Measurements from ENCODE around the gene EXD3. TPM values are rescaled to one million over a fixed set of nuclear protein-coding genes. Genes with fewer than 3 reads are reported as not detected.

The EXD3 gene
- polyA plus RNA-seq, 2 of the 4 experiments (the other 2 are of a cell fraction): 3.4 to 4.5 TPM

DNA sequence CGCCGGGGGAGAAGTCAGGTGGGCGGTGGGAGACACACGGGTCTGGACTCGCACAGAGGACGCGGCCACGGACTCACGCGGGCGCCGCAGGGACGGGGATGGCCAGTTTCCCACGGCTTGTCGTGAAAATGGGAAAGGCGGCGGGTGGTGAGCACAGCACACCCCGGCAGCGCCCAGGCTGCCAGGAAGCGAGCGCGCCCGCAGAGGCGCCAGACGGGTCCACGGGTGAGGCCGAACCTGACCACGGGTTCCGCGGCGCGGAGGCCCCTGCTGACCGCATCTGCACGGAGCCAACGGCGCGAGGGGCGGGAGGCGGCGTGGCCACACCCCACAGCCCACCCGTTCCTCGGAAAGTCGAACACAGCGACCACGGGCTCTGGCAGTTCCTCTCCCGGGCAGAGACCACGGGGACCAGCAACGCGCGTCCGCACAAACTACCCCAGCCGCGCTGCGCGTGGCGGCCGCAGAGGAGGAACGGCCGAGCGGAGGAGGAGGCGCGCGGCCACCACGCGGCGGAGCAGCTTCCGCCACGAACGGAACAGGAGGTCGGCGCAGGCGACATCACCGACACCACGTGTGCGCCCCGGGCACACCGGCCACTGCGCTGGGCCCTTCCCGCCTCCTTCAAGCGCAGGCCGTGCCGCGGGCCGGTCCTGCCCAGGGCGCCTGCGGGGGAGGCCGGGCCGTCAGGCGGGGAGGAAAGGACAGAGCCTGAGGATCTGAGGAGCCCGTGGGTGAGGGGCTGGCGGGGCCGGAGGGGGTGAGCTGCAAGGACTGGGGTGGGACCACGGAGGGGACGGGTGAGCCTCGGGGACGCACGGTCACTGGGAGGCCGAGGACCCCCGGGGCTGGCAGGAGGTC is 5.6 kb downstream of the EXD3 start:
- no peak overlapping the region for H3K27ac ChIP-seq
- DNase-seq (ENCODE audit: low read depth in 1 of 2, low spot score in 1 of 2): no peak
- ChIA-PET POLR2A (no interaction called here), CTCF (interaction anchor here (0.8 to 1.3 kb wide), 3 partner anchors 9 to 131 kb away, joined by 3 to 5 read pairs (median 4); partner anchors contain the start of gene NRARP)
- ATAC-seq: no peak
- no peaks in the 10 kb centered on the region for H3K9me3 ChIP-seq
- H3K4me2 ChIP-seq: no peak overlapping the region
- 95% methylated on average over 92 of the region's 99 CpGs for WGBS (ENCODE audit: missing lambda C conversion rate)
- FAIRE-seq: no peak
- H3K4me3 ChIP-seq: no peak overlapping the region
- peaks cover 11% of the 10 kb centered on the region for H3K4me1 ChIP-seq
- TF ChIP-seq KDM1A (IDR thresholded peaks at IDR 0.05; ENCODE audit: low read depth): no peak
- TF ChIP-seq, protein P1, sequence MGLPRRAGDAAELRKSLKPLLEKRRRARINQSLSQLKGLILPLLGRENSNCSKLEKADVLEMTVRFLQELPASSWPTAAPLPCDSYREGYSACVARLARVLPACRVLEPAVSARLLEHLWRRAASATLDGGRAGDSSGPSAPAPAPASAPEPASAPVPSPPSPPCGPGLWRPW (IDR thresholded peaks at IDR 0.05): no peak

DNA sequence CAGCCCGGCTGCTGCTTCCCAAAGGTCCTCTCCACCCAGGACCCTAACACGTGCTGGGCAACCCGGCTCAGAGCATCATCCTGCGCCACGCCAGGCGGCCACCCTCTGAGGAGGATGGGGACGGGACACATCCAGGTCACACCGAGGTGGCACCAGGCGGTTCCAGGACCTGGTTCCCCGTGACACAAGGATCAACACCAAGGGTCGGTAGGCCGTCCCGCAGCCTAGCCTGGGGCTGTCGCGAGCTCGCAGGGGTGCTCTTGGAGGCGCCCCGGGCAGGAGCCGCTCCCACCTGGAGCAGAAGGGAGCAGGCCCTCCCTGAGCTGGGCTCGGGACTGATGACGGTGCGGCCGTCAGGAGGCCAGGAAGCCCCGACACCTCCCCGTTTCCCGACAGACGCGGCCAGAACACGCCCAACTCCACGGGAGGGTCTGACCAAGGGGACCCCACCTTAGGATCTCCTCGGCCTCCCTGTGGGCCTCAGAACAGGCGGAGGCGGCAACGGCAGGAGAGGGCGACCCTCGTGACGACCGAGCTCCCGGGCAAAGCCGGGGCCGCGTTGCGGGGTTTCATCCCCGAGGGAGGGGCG is 6.3 kb downstream of the EXD3 start:
- ChIA-PET POLR2A (no interaction called here), CTCF (interaction anchor here (0.8 to 1.3 kb wide), 2 partner anchors 9 to 130 kb away, joined by 3 to 5 read pairs; no protein-coding TSS in a partner anchor)
- no peak for TF ChIP-seq EHF (CRISPR knock-in tag; IDR thresholded peaks at IDR 0.05)
- TF ChIP-seq NFE2L2 (conservative IDR thresholded peaks at IDR 0.05; ENCODE audit: low read length): no peak
- no peak for TF ChIP-seq GATA3 (IDR thresholded peaks at IDR 0.05; ENCODE audit: borderline replicate concordance)
- TF ChIP-seq MAFK (IDR thresholded peaks at IDR 0.05; ENCODE audit: partially characterized antibody): no peak
- TF ChIP-seq POLR2A (IDR thresholded peaks at IDR 0.05; ENCODE audit: low read length): no peak
- TF ChIP-seq TFCP2L1 (CRISPR knock-in tag; IDR thresholded peaks at IDR 0.05): no peak
- TF ChIP-seq RNF2 (IDR thresholded peaks at IDR 0.05; ENCODE audit: borderline replicate concordance, low read depth): no peak
- no peak for TF ChIP-seq FOXS1 (CRISPR knock-in tag; IDR thresholded peaks at IDR 0.05)
- TF ChIP-seq POLR2AphosphoS2 (conservative IDR thresholded peaks at IDR 0.05; ENCODE audit: low read length): no peak
- no peak for TF ChIP-seq HOXA7 (CRISPR knock-in tag; IDR thresholded peaks at IDR 0.05)
- TF ChIP-seq, protein P2, sequence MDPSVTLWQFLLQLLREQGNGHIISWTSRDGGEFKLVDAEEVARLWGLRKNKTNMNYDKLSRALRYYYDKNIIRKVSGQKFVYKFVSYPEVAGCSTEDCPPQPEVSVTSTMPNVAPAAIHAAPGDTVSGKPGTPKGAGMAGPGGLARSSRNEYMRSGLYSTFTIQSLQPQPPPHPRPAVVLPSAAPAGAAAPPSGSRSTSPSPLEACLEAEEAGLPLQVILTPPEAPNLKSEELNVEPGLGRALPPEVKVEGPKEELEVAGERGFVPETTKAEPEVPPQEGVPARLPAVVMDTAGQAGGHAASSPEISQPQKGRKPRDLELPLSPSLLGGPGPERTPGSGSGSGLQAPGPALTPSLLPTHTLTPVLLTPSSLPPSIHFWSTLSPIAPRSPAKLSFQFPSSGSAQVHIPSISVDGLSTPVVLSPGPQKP (IDR thresholded peaks at IDR 0.05; ENCODE audit: low read depth, low read length): no peak
- no peak for TF ChIP-seq CBX8 (IDR thresholded peaks at IDR 0.05)
- TF ChIP-seq SREBF2 (IDR thresholded peaks at IDR 0.05): no peak
- no peak overlapping the region for H3K27ac ChIP-seq
- H3K4me3 ChIP-seq: no peak overlapping the region
- no peaks in the 10 kb centered on the region for H3K9me3 ChIP-seq
- H3K4me2 ChIP-seq: no peak overlapping the region
- no peak for FAIRE-seq
- ATAC-seq: no peak
- 94% methylated on average over 18 of the region's 45 CpGs for WGBS (ENCODE audit: missing lambda C conversion rate)
- no peak for DNase-seq (ENCODE audit: low read depth in 1 of 2, low spot score in 1 of 2)
- H3K4me1 ChIP-seq: peaks cover 14% of the 10 kb centered on the region

DNA sequence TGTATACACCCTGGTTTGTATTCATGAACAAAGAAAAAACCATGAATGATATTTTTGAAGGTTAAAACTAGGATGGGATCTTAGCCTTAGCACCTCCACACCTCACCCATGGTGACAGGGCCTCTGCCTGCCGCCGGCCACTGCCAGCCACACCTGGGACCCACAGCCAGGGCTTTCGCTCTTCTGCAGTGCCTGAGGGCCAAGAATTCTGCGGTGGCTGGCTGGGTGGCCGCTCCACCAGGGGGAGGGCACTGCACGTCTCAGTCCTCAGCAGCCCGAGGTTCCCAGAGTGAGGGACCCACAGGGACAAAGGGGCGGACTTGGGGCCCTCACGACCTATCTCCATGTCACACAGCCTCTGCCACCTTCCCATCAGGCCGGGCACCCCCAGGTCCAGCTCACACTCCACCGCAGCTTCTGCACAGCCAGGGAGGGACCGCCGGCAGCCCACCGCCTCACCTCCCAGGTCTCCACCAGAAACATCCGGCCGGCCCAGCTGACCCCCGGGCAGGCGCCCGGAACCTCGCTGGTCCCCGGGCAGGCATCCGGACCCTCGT is 6.9 kb downstream of the EXD3 start:
- Histone ChIP-seq H3K27ac (no peak overlapping the region), H3K4me1 (peaks cover 17% of the 10 kb centered on the region), H3K9me3 (no peaks in the 10 kb centered on the region), H3K4me2 (no peak overlapping the region), H3K4me3 (no peak overlapping the region)
- FAIRE-seq: no peak
- ATAC-seq: no peak
- 92% methylated on average over 7 of the region's 23 CpGs for WGBS (ENCODE audit: missing lambda C conversion rate)
- TF ChIP-seq, protein P3, sequence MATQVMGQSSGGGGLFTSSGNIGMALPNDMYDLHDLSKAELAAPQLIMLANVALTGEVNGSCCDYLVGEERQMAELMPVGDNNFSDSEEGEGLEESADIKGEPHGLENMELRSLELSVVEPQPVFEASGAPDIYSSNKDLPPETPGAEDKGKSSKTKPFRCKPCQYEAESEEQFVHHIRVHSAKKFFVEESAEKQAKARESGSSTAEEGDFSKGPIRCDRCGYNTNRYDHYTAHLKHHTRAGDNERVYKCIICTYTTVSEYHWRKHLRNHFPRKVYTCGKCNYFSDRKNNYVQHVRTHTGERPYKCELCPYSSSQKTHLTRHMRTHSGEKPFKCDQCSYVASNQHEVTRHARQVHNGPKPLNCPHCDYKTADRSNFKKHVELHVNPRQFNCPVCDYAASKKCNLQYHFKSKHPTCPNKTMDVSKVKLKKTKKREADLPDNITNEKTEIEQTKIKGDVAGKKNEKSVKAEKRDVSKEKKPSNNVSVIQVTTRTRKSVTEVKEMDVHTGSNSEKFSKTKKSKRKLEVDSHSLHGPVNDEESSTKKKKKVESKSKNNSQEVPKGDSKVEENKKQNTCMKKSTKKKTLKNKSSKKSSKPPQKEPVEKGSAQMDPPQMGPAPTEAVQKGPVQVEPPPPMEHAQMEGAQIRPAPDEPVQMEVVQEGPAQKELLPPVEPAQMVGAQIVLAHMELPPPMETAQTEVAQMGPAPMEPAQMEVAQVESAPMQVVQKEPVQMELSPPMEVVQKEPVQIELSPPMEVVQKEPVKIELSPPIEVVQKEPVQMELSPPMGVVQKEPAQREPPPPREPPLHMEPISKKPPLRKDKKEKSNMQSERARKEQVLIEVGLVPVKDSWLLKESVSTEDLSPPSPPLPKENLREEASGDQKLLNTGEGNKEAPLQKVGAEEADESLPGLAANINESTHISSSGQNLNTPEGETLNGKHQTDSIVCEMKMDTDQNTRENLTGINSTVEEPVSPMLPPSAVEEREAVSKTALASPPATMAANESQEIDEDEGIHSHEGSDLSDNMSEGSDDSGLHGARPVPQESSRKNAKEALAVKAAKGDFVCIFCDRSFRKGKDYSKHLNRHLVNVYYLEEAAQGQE (IDR thresholded peaks at IDR 0.05): no peak
- no peak for TF ChIP-seq CBX8 (IDR thresholded peaks at IDR 0.05)
- CTCF ChIA-PET: interaction anchor here (1.3 kb wide), 1 partner anchor 8 kb away, joined by 5 read pairs; no protein-coding TSS in a partner anchor
- DNase-seq (ENCODE audit: low read depth in 1 of 2, low spot score in 1 of 2): no peak
- POLR2A ChIA-PET: no interaction called here
